K562 (cell line): ENCODE data around the gene PHKB. TPM values are rescaled to one million over a fixed set of nuclear protein-coding genes. Genes with fewer than 3 reads are reported as not detected.

ENCODE experiments used
- AFF1 ChIP-seq, 2 experiments: fragments of 450-650 bp; IDR thresholded peaks; 2 replicates each; pipeline ENCODE4 v1.6.1; 2018; ENCODE audit warnings: mild to moderate bottlenecking in 2 of 2, low read depth in 1 of 2; ENCODE audit not compliant: partially characterized antibody in 2 of 2
- DPF2 ChIP-seq: fragments of 450-650 bp; IDR thresholded peaks from 2 replicates; pipeline ENCODE4 v1.6.1; 2016
- HDAC2 ChIP-seq: fragments of 450-650 bp; IDR thresholded peaks from 2 replicates; pipeline ENCODE4 v1.6.1; 2016; ENCODE audit warnings: mild to moderate bottlenecking
- MAFG ChIP-seq: fragments of 450-650 bp; conservative IDR thresholded peaks from 2 replicates; pipeline ENCODE4 v1.6.1; 2016; ENCODE audit warnings: missing genetic modification characterization, missing compliant biosample characterization
- NRF1 ChIP-seq, 2 experiments: fragments of 450-650 bp; IDR thresholded peaks in 1 of 2; conservative IDR thresholded peaks in 1 of 2; 2 replicates each; pipeline ENCODE4 v1.6.1; 2014; ENCODE audit warnings: mild to moderate bottlenecking in 2 of 2
- PBX2 ChIP-seq, 2 experiments: IDR thresholded peaks in 1 of 2; conservative IDR thresholded peaks in 1 of 2; 2 replicates each; pipeline ENCODE4 v1.6.1; 2016; ENCODE audit warnings: low read depth in 2 of 2, mild to moderate bottlenecking in 1 of 2, missing compliant biosample characterization in 1 of 2, missing genetic modification characterization in 1 of 2, moderate library complexity in 1 of 2
- PYGO2 ChIP-seq: fragments of 450-650 bp; IDR thresholded peaks from 2 replicates; pipeline ENCODE4 v1.6.1; 2016; ENCODE audit warnings: mild to moderate bottlenecking, missing genetic modification characterization, moderate library complexity, missing compliant biosample characterization
- SP2 ChIP-seq: IDR thresholded peaks from 2 replicates; pipeline ENCODE4 v1.6.1; 2011; ENCODE audit warnings: mild to moderate bottlenecking, low read depth, low read length, moderate library complexity; ENCODE audit not compliant: poor library complexity, severe bottlenecking; ENCODE audit errors: extremely low read depth
- ZNF175 ChIP-seq: fragments of 200-800 bp; sonication (Bioruptor generic); IDR thresholded peaks from 2 replicates; pipeline ENCODE4 v1.6.1; 2016; ENCODE audit warnings: low read depth, mild to moderate bottlenecking, missing genetic modification characterization, missing compliant biosample characterization
- polyA plus RNA-seq, 8 experiments: library from polyadenylated mRNA; depleted of rRNA in 4 of 8; stranded (reverse) in 5 of 8; unstranded in 3 of 8; fragments of >200 nt; fragmentation: Nextera tagmentation in 2 of 8; fragmentation: Illumina TruSeq in 1 of 8; extraction: Ambion mirVana in 2 of 8; extraction: Trizol in 1 of 8; gene quantifications; 2 replicates each; pipeline versions ENCODE4 v1.2.1 to v1.2.3, GENCODE V29; 2011 to 2014; ENCODE audit warnings: inconsistent platforms in 1 of 8, missing spikeins in 1 of 8
- total RNA-seq, 7 experiments: library from RNA; depleted of rRNA in 6 of 7; stranded (reverse); fragments of >200 nt in 6 of 7; fragmentation: Illumina TruSeq in 2 of 7; extraction: Trizol in 2 of 7; gene quantifications; 2 replicates each; pipeline versions ENCODE4 v1.2.1 to v1.2.3, GENCODE V29; 2011 to 2021; ENCODE audit warnings: low replicate concordance in 1 of 7
- TF ChIP-seq, protein P1 (sequence below): sonication (generic); formaldehyde crosslinking; IDR thresholded peaks from 2 replicates; pipeline ENCODE4 v1.8.0; 2022; ENCODE audit warnings: missing genetic modification reagents, mild to moderate bottlenecking, moderate library complexity, borderline replicate concordance
- TF ChIP-seq, protein P2 (sequence below): fragments of 450-650 bp; IDR thresholded peaks from 2 replicates; pipeline ENCODE4 v1.6.1; 2017; ENCODE audit warnings: mild to moderate bottlenecking, moderate library complexity
- TF ChIP-seq, protein P3 (sequence below): sonication (generic); formaldehyde crosslinking; IDR thresholded peaks from 2 replicates; pipeline ENCODE4 v1.8.0; 2022; ENCODE audit warnings: mild to moderate bottlenecking, missing genetic modification reagents, borderline replicate concordance

Gene PHKB
- total and polyA plus RNA-seq, 9 of the 15 experiments (the other 6 are each of a cell fraction or from before 2014, with no cell fraction given), result 24.7 to 92.3 (median 67.0) TPM

- TF ChIP-seq, protein P1, sequence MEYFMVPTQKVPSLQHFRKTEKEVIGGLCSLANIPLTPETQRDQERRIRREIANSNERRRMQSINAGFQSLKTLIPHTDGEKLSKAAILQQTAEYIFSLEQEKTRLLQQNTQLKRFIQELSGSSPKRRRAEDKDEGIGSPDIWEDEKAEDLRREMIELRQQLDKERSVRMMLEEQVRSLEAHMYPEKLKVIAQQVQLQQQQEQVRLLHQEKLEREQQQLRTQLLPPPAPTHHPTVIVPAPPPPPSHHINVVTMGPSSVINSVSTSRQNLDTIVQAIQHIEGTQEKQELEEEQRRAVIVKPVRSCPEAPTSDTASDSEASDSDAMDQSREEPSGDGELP (CRISPR knock-in tag), result no peak
- TF ChIP-seq MAFG (tag) (peak; percentile 75), PYGO2 (tag) (no peak), SP2 (no peak), AFF1 (IDR thresholded peaks at IDR 0.05; ENCODE audit: low read depth in 1 of 2, partially characterized antibody in 2 of 2) (peak in 1 of 2 experiments; percentile 38), ZNF175 (CRISPR knock-in tag) (0 out of 2 replicates have a peak, but pooled peaks have one; percentile 51), PBX2 (CRISPR knock-in tag; IDR thresholded peaks at IDR 0.05; ENCODE audit: low read depth) (no peak), PBX2 (tag; conservative IDR thresholded peaks at IDR 0.05; ENCODE audit: low read depth) (peak; percentile 83), NRF1 (conservative IDR thresholded peaks at IDR 0.05 in 1 of 2, IDR thresholded peaks at IDR 0.05 in 1 of 2) (no peak), HDAC2 (peak; percentile 51; the same call in 1 of the 2 replicates), DPF2 (peak; percentile 95)
- TF ChIP-seq, protein P2, sequence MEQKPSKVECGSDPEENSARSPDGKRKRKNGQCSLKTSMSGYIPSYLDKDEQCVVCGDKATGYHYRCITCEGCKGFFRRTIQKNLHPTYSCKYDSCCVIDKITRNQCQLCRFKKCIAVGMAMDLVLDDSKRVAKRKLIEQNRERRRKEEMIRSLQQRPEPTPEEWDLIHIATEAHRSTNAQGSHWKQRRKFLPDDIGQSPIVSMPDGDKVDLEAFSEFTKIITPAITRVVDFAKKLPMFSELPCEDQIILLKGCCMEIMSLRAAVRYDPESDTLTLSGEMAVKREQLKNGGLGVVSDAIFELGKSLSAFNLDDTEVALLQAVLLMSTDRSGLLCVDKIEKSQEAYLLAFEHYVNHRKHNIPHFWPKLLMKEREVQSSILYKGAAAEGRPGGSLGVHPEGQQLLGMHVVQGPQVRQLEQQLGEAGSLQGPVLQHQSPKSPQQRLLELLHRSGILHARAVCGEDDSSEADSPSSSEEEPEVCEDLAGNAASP, result no peak
- TF ChIP-seq, protein P3, sequence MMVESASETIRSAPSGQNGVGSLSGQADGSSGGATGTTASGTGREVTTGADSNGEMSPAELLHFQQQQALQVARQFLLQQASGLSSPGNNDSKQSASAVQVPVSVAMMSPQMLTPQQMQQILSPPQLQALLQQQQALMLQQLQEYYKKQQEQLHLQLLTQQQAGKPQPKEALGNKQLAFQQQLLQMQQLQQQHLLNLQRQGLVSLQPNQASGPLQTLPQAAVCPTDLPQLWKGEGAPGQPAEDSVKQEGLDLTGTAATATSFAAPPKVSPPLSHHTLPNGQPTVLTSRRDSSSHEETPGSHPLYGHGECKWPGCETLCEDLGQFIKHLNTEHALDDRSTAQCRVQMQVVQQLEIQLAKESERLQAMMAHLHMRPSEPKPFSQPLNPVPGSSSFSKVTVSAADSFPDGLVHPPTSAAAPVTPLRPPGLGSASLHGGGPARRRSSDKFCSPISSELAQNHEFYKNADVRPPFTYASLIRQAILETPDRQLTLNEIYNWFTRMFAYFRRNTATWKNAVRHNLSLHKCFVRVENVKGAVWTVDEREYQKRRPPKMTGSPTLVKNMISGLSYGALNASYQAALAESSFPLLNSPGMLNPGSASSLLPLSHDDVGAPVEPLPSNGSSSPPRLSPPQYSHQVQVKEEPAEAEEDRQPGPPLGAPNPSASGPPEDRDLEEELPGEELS (CRISPR knock-in tag), result no peak
Observed at GRCh38 chr16:47625115-47625567, 164.0 kb downstream of the PHKB start (continued).
